Measurements from ENCODE around the gene POLD3. TPM values are rescaled to one million over a fixed set of nuclear protein-coding genes. Genes with fewer than 3 reads are reported as not detected.

The POLD3 gene
- total RNA-seq, 4 donors from 2014 or later: 7.4 to 29.4 (median 20.6) TPM

GRCh38 chr11:74680035-74680671 lies 87.8 kb downstream of the POLD3 start:
- in situ Hi-C loops (cut with MboI; ENCODE audit: low pct_ligation_motif_present in 1 of 4, low pct_unique_long_range_greater_than_20kb in 1 of 4, low sequenced_read_pairs in 3 of 4) (no loop called here), intact Hi-C loops (cut with DNase I; ENCODE audit: low total_unique reads) (no loop called here)
- Histone ChIP-seq H3K27ac (no peak overlapping the region), H3K36me3 (no peaks in the 10 kb centered on the region), H3K4me3 (no peak overlapping the region), H3K27me3 (peaks cover 15% of the 10 kb centered on the region), H3K9me3 (no peaks in the 10 kb centered on the region), H3K4me1 (peaks cover 4 to 17% (median 13%) of the 10 kb centered on the region in 4 donors)
- TF ChIP-seq CTCF (IDR thresholded peaks at IDR 0.05) (no peak), POLR2AphosphoS5 (IDR thresholded peaks at IDR 0.05) (no peak), POLR2A (IDR thresholded peaks at IDR 0.05) (no peak), EP300 (IDR thresholded peaks at IDR 0.05; ENCODE audit: low read depth) (no peak)
- no peak for DNase-seq
- 80 to 91% methylated on average over 2 to 9 of the region's 9 CpGs for WGBS, 2 donors (ENCODE audit: low coverage in 1 of 2)

GRCh38 chr11:74680703-74681531 lies 88.5 kb downstream of the POLD3 start:
- H3K27me3 ChIP-seq: peaks cover 15% of the 10 kb centered on the region
- intact Hi-C loops (cut with DNase I; ENCODE audit: low total_unique reads) (no loop called here), in situ Hi-C loops (cut with MboI; ENCODE audit: low pct_ligation_motif_present in 1 of 4, low pct_unique_long_range_greater_than_20kb in 1 of 4, low sequenced_read_pairs in 3 of 4) (no loop called here)
- H3K36me3 ChIP-seq: no peaks in the 10 kb centered on the region
- peaks cover 4 to 17% (median 13%) of the 10 kb centered on the region in 4 donors for H3K4me1 ChIP-seq
- DNase-seq: peak; percentile 6
- 86 to 91% methylated on average over 1 to 18 of the region's 18 CpGs for WGBS, 2 donors (ENCODE audit: low coverage in 1 of 2)
- TF ChIP-seq POLR2A (IDR thresholded peaks at IDR 0.05) (no peak), CTCF (IDR thresholded peaks at IDR 0.05) (no peak), POLR2AphosphoS5 (IDR thresholded peaks at IDR 0.05) (no peak), EP300 (IDR thresholded peaks at IDR 0.05; ENCODE audit: low read depth) (no peak)
- no peaks in the 10 kb centered on the region for H3K9me3 ChIP-seq
- H3K27ac ChIP-seq: peak overlapping the region in 3 of 4 donors; percentile 39 to 60 (median 42)
- no peak overlapping the region for H3K4me3 ChIP-seq

GRCh38 chr11:74681686-74682651 lies 89.6 kb downstream of the POLD3 start:
- Histone ChIP-seq H3K27me3 (peaks cover 15% of the 10 kb centered on the region), H3K27ac (peak overlapping the region; percentile 39 to 60 (median 42)), H3K4me3 (no peak overlapping the region), H3K9me3 (no peaks in the 10 kb centered on the region), H3K4me1 (peaks cover 4 to 17% (median 13%) of the 10 kb centered on the region in 4 donors), H3K36me3 (no peaks in the 10 kb centered on the region)
- DNase-seq: peak; percentile 26
- in situ Hi-C loops (cut with MboI; ENCODE audit: low pct_ligation_motif_present in 1 of 4, low pct_unique_long_range_greater_than_20kb in 1 of 4, low sequenced_read_pairs in 3 of 4): no loop called here
- 67 to 82% methylated on average over 1 to 11 of the region's 12 CpGs for WGBS, 2 donors (ENCODE audit: low coverage in 1 of 2)
- intact Hi-C loops (cut with DNase I; ENCODE audit: low total_unique reads): no loop called here
- TF ChIP-seq POLR2AphosphoS5 (IDR thresholded peaks at IDR 0.05) (no peak), POLR2A (IDR thresholded peaks at IDR 0.05) (no peak), EP300 (IDR thresholded peaks at IDR 0.05; ENCODE audit: low read depth) (no peak), CTCF (IDR thresholded peaks at IDR 0.05) (no peak)

Measured in transverse colon (tissue), 4 donors.